Measurements from ENCODE around the gene TMEM163.
A peak's percentile ranks its signal among the peaks of the same experiment; 100 is the strongest.

TMEM163 gene

GRCh38 chr2:134738141-134738870 lies 19.5 kb upstream of the TMEM163 start:
- no peaks in the 10 kb centered on the region for H3K79me2 ChIP-seq (ENCODE audit: insufficient read depth, low read length)
- 0 out of 2 replicates have a peak, but pooled peaks cover 3% of the 10 kb centered on the region for H3F3A ChIP-seq (ENCODE audit: insufficient read depth, low read length)
- TF ChIP-seq EZH2 (IDR thresholded peaks at IDR 0.05; ENCODE audit: borderline replicate concordance, low read length): no peak
- TF ChIP-seq, protein P1, sequence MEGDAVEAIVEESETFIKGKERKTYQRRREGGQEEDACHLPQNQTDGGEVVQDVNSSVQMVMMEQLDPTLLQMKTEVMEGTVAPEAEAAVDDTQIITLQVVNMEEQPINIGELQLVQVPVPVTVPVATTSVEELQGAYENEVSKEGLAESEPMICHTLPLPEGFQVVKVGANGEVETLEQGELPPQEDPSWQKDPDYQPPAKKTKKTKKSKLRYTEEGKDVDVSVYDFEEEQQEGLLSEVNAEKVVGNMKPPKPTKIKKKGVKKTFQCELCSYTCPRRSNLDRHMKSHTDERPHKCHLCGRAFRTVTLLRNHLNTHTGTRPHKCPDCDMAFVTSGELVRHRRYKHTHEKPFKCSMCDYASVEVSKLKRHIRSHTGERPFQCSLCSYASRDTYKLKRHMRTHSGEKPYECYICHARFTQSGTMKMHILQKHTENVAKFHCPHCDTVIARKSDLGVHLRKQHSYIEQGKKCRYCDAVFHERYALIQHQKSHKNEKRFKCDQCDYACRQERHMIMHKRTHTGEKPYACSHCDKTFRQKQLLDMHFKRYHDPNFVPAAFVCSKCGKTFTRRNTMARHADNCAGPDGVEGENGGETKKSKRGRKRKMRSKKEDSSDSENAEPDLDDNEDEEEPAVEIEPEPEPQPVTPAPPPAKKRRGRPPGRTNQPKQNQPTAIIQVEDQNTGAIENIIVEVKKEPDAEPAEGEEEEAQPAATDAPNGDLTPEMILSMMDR (IDR thresholded peaks at IDR 0.05; ENCODE audit: low read length): no peak
- no peaks in the 10 kb centered on the region for H3K9me2 ChIP-seq (ENCODE audit: low read depth, low read length)
- H3K4me3 ChIP-seq (ENCODE audit: low read depth, low read length, poor library complexity, severe bottlenecking): peak overlapping the region; percentile 1
- peaks cover 59% of the 10 kb centered on the region for H3K4me1 ChIP-seq (ENCODE audit: insufficient read depth, low read length, severe bottlenecking)
- 0 out of 2 replicates have a peak overlapping the region, but pooled peaks have one; percentile 20 for H2AFZ ChIP-seq (ENCODE audit: low read length)
- peak overlapping the region; percentile 57 for H3K4me2 ChIP-seq (ENCODE audit: low read length)
- no peaks in the 10 kb centered on the region for H3K36me3 ChIP-seq (ENCODE audit: insufficient read depth, low read length)
- H3K9me3 ChIP-seq (ENCODE audit: low read length): no peaks in the 10 kb centered on the region
- no peaks in the 10 kb centered on the region for H4K20me1 ChIP-seq (ENCODE audit: insufficient read depth, low read length)
- H3K27ac ChIP-seq (ENCODE audit: low read depth, low read length, poor library complexity, severe bottlenecking): peak overlapping the region; percentile 98
- peak overlapping the region; percentile 57; the same call in 1 of the 2 replicates for H3K9ac ChIP-seq (ENCODE audit: low read length)
- H3K27me3 ChIP-seq (ENCODE audit: insufficient read depth, low read length): no peaks in the 10 kb centered on the region

DNA sequence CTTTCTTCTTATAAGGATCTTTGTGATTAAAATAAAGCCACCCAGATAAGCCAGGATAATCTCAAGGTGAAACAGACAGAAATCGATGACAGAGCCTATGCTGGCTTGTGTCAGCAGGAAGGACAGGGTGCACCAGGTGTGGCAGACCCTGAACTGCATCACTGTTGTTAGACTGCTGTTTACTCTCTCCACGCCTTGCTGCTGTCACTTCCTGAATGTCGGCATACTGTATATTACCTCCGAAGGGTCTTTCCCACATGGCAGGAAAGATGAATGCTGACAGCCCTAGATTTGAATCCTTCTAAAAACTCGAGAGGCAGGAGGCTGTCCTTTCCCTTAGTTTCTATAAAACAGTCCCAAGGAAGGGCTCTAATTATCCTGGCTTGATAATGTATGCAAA lies 18.9 kb upstream of the TMEM163 start:
- peak overlapping the region; percentile 57 for H3K4me2 ChIP-seq (ENCODE audit: low read length)
- H3K4me1 ChIP-seq (ENCODE audit: insufficient read depth, low read length, severe bottlenecking): peaks cover 59% of the 10 kb centered on the region
- peak overlapping the region; percentile 4 for H3K4me3 ChIP-seq (ENCODE audit: low read depth, low read length, poor library complexity, severe bottlenecking)

GRCh38 chr2:134736167-134736880 lies 17.5 kb upstream of the TMEM163 start:
- Histone ChIP-seq H3K4me3 (ENCODE audit: low read depth, low read length, poor library complexity, severe bottlenecking) (no peak overlapping the region), H2AFZ (ENCODE audit: low read length) (no peak overlapping the region), H3K9me3 (ENCODE audit: low read length) (no peaks in the 10 kb centered on the region), H3K9ac (ENCODE audit: low read length) (peak overlapping the region; percentile 5; the same call in 1 of the 2 replicates), H3K4me1 (ENCODE audit: insufficient read depth, low read length, severe bottlenecking) (peaks cover 59% of the 10 kb centered on the region), H4K20me1 (ENCODE audit: insufficient read depth, low read length) (no peaks in the 10 kb centered on the region), H3K36me3 (ENCODE audit: insufficient read depth, low read length) (no peaks in the 10 kb centered on the region; the same call in 1 of the 2 replicates), H3F3A (ENCODE audit: insufficient read depth, low read length) (0 out of 2 replicates have a peak, but pooled peaks cover 3% of the 10 kb centered on the region), H3K27ac (ENCODE audit: low read depth, low read length, poor library complexity, severe bottlenecking) (peak overlapping the region; percentile 98), H3K27me3 (ENCODE audit: insufficient read depth, low read length) (no peaks in the 10 kb centered on the region), H3K9me2 (ENCODE audit: low read depth, low read length) (no peaks in the 10 kb centered on the region), H3K79me2 (ENCODE audit: insufficient read depth, low read length) (no peaks in the 10 kb centered on the region), H3K4me2 (ENCODE audit: low read length) (peak overlapping the region; percentile 57)
- TF ChIP-seq EZH2 (IDR thresholded peaks at IDR 0.05; ENCODE audit: borderline replicate concordance, low read length): no peak
- TF ChIP-seq, protein P1 (IDR thresholded peaks at IDR 0.05; ENCODE audit: low read length): no peak

More for the DNA sequence above, 18.9 kb upstream of the TMEM163 start:
- Histone ChIP-seq H3K36me3 (ENCODE audit: insufficient read depth, low read length) (no peaks in the 10 kb centered on the region), H2AFZ (ENCODE audit: low read length) (peak overlapping the region; percentile 20; the same call in 1 of the 2 replicates), H3K9ac (ENCODE audit: low read length) (peak overlapping the region; percentile 22; the same call in 1 of the 2 replicates), H3K9me2 (ENCODE audit: low read depth, low read length) (no peaks in the 10 kb centered on the region), H3K79me2 (ENCODE audit: insufficient read depth, low read length) (no peaks in the 10 kb centered on the region), H4K20me1 (ENCODE audit: insufficient read depth, low read length) (no peaks in the 10 kb centered on the region), H3K27me3 (ENCODE audit: insufficient read depth, low read length) (no peaks in the 10 kb centered on the region), H3K27ac (ENCODE audit: low read depth, low read length, poor library complexity, severe bottlenecking) (peak overlapping the region; percentile 98), H3K9me3 (ENCODE audit: low read length) (no peaks in the 10 kb centered on the region), H3F3A (ENCODE audit: insufficient read depth, low read length) (0 out of 2 replicates have a peak, but pooled peaks cover 3% of the 10 kb centered on the region)
- TF ChIP-seq, protein P1 (IDR thresholded peaks at IDR 0.05; ENCODE audit: low read length): no peak
- TF ChIP-seq EZH2 (IDR thresholded peaks at IDR 0.05; ENCODE audit: borderline replicate concordance, low read length): no peak

Measured in OCI-LY1 (cell line).